Hepatocyte (in vitro differentiated cells): ENCODE results near the gene ARL15. TPM values are rescaled to one million over a fixed set of nuclear protein-coding genes. Genes with fewer than 3 reads are reported as not detected.

Experiments used
- DNase-seq: peaks from one replicate; pipeline ENCODE4 v3.0.0-alpha.2; 2016; ENCODE audit warnings: low spot score
- H2AFZ ChIP-seq: fragments of 200-600 bp; sonication (generic); 2 replicates; pipeline ENCODE4 v1.6.0; 2016; ENCODE audit warnings: antibody characterized with exemption, mild to moderate bottlenecking
- H3K27ac ChIP-seq: fragments of 200-600 bp; sonication (generic); 2 replicates; pipeline ENCODE4 v1.5.1; 2016; ENCODE audit warnings: mild to moderate bottlenecking
- H3K27me3 ChIP-seq: fragments of 200-600 bp; sonication (generic); 2 replicates; pipeline ENCODE4 v1.6.1; 2016
- H3K36me3 ChIP-seq: fragments of 200-600 bp; sonication (generic); replicated peaks from 2 replicates; pipeline ENCODE4 v1.5.1; 2016; ENCODE audit warnings: low read depth; ENCODE audit not compliant: insufficient read depth
- H3K4me1 ChIP-seq: fragments of 200-600 bp; sonication (generic); 2 replicates; pipeline ENCODE4 v1.5.1; 2016; ENCODE audit warnings: mild to moderate bottlenecking, moderate library complexity; ENCODE audit not compliant: insufficient read depth
- H3K4me2 ChIP-seq: fragments of 200-600 bp; sonication (generic); 2 replicates; pipeline ENCODE4 v1.6.0; 2016
- H3K4me3 ChIP-seq: fragments of 200-600 bp; sonication (generic); 2 replicates; pipeline ENCODE4 v1.5.1; 2016; ENCODE audit warnings: mild to moderate bottlenecking
- H3K79me2 ChIP-seq: fragments of 200-600 bp; sonication (generic); 2 replicates; pipeline ENCODE4 v1.6.0; 2017; ENCODE audit warnings: mild to moderate bottlenecking
- H3K9me2 ChIP-seq: fragments of 200-600 bp; sonication (generic); replicated peaks from 2 replicates; pipeline ENCODE4 v1.6.0; 2017; ENCODE audit warnings: mild to moderate bottlenecking; ENCODE audit not compliant: insufficient read depth
- H3K9me3 ChIP-seq: fragments of 200-600 bp; sonication (generic); 2 replicates; pipeline ENCODE4 v1.5.1; 2016; ENCODE audit warnings: low read depth, mild to moderate bottlenecking
- H4K20me1 ChIP-seq: fragments of 200-600 bp; sonication (generic); 2 replicates; pipeline ENCODE4 v1.6.0; 2016; ENCODE audit warnings: mild to moderate bottlenecking; ENCODE audit not compliant: insufficient read depth, poor library complexity, severe bottlenecking
- CTCF ChIP-seq: fragments of 200-600 bp; sonication (generic); IDR thresholded peaks from 2 replicates; pipeline ENCODE4 v1.5.1; 2016; ENCODE audit warnings: antibody characterized with exemption, mild to moderate bottlenecking; ENCODE audit not compliant: poor library complexity
- EZH2 ChIP-seq: fragments of 200-600 bp; sonication (generic); IDR thresholded peaks from 2 replicates; pipeline ENCODE4 v1.6.1; 2016; ENCODE audit warnings: antibody characterized with exemption, mild to moderate bottlenecking, borderline replicate concordance
- EZH2phosphoT487 ChIP-seq: fragments of 200-600 bp; sonication (generic); IDR thresholded peaks from one replicate; pipeline ENCODE4 v1.6.1; 2018; ENCODE audit warnings: antibody characterized with exemption, mild to moderate bottlenecking, low read depth, moderate library complexity; ENCODE audit not compliant: unreplicated experiment, severe bottlenecking
- WGBS: methylation state at CpG from one replicate; pipeline ENCODE4 v1.1.6; 2016; ENCODE audit warnings: low lambda C conversion rate; ENCODE audit errors: missing lambda C conversion rate; 5-methylcytosine and 5-hydroxymethylcytosine counted together
- polyA plus RNA-seq: library from polyadenylated mRNA; unstranded; fragments of >200 nt; fragmentation: Nextera tagmentation; extraction: Ambion mirVana; gene quantifications from 2 replicates; pipeline ENCODE4 v1.2.1, GENCODE V29; 2016
- total RNA-seq: library from RNA; depleted of rRNA; stranded (reverse); fragments of >200 nt; gene quantifications from 2 replicates; pipeline ENCODE4 v1.2.3, GENCODE V29; 2014

Gene ARL15
- total and polyA plus RNA-seq, 2 experiments from 2014 or later: 13.3 to 66.3 TPM

DNA sequence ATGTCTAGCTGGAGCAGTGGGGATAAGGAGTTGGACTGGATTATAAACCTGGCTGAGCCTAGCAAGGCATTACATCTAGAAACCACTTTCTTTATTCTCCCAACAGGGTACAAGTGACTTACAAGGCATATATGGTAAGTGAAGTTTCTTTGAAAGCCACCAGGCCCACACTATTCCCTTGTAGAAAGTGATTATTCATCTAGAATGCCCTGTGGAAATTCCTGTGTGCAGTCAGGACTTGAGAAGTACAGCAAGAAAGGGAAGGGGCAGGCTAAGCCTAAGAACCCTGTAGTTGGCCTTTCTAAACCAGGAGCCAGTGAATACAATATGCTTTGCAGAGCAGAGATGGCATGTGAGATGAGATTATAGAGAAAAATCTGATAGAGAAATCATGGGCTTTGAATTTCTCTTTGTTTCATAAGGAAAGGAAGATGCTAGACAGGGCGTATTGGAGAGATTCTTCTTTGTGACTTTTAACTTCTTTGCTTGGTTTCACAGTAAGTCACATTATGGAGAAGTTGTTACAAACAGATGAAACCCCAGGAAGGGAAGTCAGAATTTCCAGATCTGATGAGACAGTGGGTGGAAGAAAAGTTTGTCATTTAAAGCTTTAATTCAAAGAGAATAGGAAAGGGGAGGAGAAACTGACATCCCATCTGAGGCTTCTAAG, 428.2 kb downstream of the ARL15 start:
- Histone ChIP-seq H3K79me2 (no peaks in the 10 kb centered on the region), H3K4me3 (no peak overlapping the region), H3K9me2 (no peaks in the 10 kb centered on the region), H3K36me3 (no peaks in the 10 kb centered on the region), H3K27me3 (no peaks in the 10 kb centered on the region), H3K4me1 (no peaks in the 10 kb centered on the region), H4K20me1 (no peaks in the 10 kb centered on the region), H3K9me3 (no peaks in the 10 kb centered on the region), H3K4me2 (no peak overlapping the region), H2AFZ (no peak overlapping the region), H3K27ac (no peak overlapping the region)
- no peak for DNase-seq
- TF ChIP-seq EZH2: no peak
- TF ChIP-seq CTCF: no peak
- no peak for TF ChIP-seq EZH2phosphoT487
- WGBS: 96% methylated on average over 1 of the region's 1 CpG

DNA sequence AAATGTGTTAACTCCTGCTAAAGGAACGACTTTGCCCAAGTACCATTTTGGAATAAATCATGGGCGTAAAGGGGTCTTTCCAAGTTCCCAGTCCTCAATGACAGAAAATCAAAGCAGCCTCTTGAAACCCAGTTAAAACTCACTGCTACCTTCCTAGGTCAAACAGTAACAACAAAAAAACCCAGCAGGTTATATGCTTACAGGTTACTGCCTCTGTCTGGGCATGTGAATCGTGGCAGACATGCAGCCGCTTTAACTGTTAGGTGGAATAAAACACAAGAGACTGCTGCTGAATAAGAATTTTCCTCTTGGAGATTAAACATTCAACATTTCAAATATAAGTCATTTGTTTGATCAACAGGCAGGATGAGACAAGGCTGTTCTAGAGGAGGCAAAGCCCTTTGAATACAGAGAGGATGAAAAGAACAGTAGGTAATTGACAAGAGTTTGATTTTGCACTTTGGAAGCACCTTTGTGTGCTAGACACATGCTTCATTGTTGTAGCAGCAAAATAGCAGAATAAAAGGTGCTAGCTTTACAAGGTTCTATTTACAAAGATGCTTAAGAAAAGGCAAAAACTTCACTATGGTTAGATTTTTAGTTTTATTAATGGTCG, 430.6 kb downstream of the ARL15 start:
- no peaks in the 10 kb centered on the region for H3K9me2 ChIP-seq
- 89% methylated on average over 5 of the region's 5 CpGs for WGBS
- no peaks in the 10 kb centered on the region for H3K4me1 ChIP-seq
- no peak overlapping the region for H2AFZ ChIP-seq
- no peaks in the 10 kb centered on the region for H3K27me3 ChIP-seq
- no peak overlapping the region for H3K4me2 ChIP-seq
- no peaks in the 10 kb centered on the region for H3K9me3 ChIP-seq
- no peak for DNase-seq
- TF ChIP-seq CTCF: no peak
- no peak for TF ChIP-seq EZH2phosphoT487
- no peak for TF ChIP-seq EZH2
- H4K20me1 ChIP-seq: no peaks in the 10 kb centered on the region
- no peak overlapping the region for H3K27ac ChIP-seq
- no peak overlapping the region for H3K4me3 ChIP-seq
- H3K36me3 ChIP-seq: no peaks in the 10 kb centered on the region
- H3K79me2 ChIP-seq: no peaks in the 10 kb centered on the region

- Histone ChIP-seq H2AFZ (no peak overlapping the region), H3K4me2 (no peak overlapping the region), H3K36me3 (no peaks in the 10 kb centered on the region), H3K4me3 (no peak overlapping the region), H3K79me2 (no peaks in the 10 kb centered on the region), H3K4me1 (no peaks in the 10 kb centered on the region), H3K9me3 (no peaks in the 10 kb centered on the region), H3K27me3 (no peaks in the 10 kb centered on the region), H3K27ac (no peak overlapping the region), H3K9me2 (no peaks in the 10 kb centered on the region), H4K20me1 (no peaks in the 10 kb centered on the region)
- TF ChIP-seq EZH2phosphoT487: no peak
- no peak for TF ChIP-seq CTCF
- TF ChIP-seq EZH2: no peak
- no peak for DNase-seq
- 93% methylated on average over 2 of the region's 2 CpGs for whole genome bisulfite sequencing
These were observed 432.4 kb downstream of the ARL15 start for GRCh38 chr5:53878015-53878414.
